ENCODE measurements around the gene SLC37A3.

GRCh38 chr7:140369294-140369693, 29.0 kb downstream of the SLC37A3 start:
- TF ChIP-seq POLR2AphosphoS5 (IDR thresholded peaks at IDR 0.05): no peak
- TF ChIP-seq EP300 (IDR thresholded peaks at IDR 0.05): no peak
- TF ChIP-seq CTCF (IDR thresholded peaks at IDR 0.05): no peak
- TF ChIP-seq POLR2A (IDR thresholded peaks at IDR 0.05): no peak

All from upper lobe of left lung (tissue), 4 donors.